ENCODE measurements around the gene CHMP4A.

GRCh38 chr14:24162093-24162492 lies 51.2 kb downstream of the CHMP4A start:
- TF ChIP-seq CTCF (conservative IDR thresholded peaks at IDR 0.05): no peak
- no peak for TF ChIP-seq EZH2 (IDR thresholded peaks at IDR 0.05; ENCODE audit: low read depth)
